H1 (cell line): ENCODE results near the gene SNX30. TPM values are rescaled to one million over a fixed set of nuclear protein-coding genes. Genes with fewer than 3 reads are reported as not detected.

Experiments used
- CTCF ChIA-PET: fragments of 300-600 bp; sonication (Branson Sonifier 250); formaldehyde crosslinking; loops from one replicate; lab custom pipeline; 2021; ENCODE audit not compliant: partially characterized antibody; lab: Charles Lee
- POLR2A ChIA-PET: fragments of 300-600 bp; sonication (Branson Sonifier 250); formaldehyde crosslinking; loops from one replicate; lab custom pipeline; 2021; ENCODE audit warnings: inconsistent platforms; ENCODE audit not compliant: partially characterized antibody; lab: Charles Lee
- DNase-seq, 2 experiments: peaks; one replicate each; pipeline versions ENCODE4 v3.0.0 to v3.0.0-alpha.2; 2010 to 2022; ENCODE audit warnings: low spot score in 2 of 2, low read depth in 1 of 2, mixed read lengths in 1 of 2
- FAIRE-seq: peaks from 2 replicates; lab custom pipeline; 2011; peaks lifted over from hg19 to GRCh38; lab: Jason Lieb, UNC
- H2AFZ ChIP-seq: 2 replicates; pipeline ENCODE4 v1.8.1; 2012; ENCODE audit warnings: low read length, inconsistent platforms
- H2AK5ac ChIP-seq: 2 replicates; pipeline ENCODE4 v1.6.1; 2013; ENCODE audit warnings: low read depth, low read length
- H2BK120ac ChIP-seq: replicated peaks from 2 replicates; pipeline ENCODE3; 2013; ENCODE audit warnings: low read depth, low read length, inconsistent platforms
- H2BK12ac ChIP-seq: 2 replicates; pipeline ENCODE4 v1.6.1; 2013; ENCODE audit warnings: low read depth, low read length
- H2BK15ac ChIP-seq: 2 replicates; pipeline ENCODE4 v1.6.1; 2013; ENCODE audit warnings: low read length
- H2BK20ac ChIP-seq: 2 replicates; pipeline ENCODE4 v1.6.1; 2013; ENCODE audit warnings: low read length
- H2BK5ac ChIP-seq: 2 replicates; pipeline ENCODE4 v1.6.1; 2013; ENCODE audit warnings: low read depth, low read length
- H3K14ac ChIP-seq: 2 replicates; pipeline ENCODE4 v1.6.1; 2013; ENCODE audit warnings: inconsistent platforms; ENCODE audit not compliant: insufficient read length
- H3K18ac ChIP-seq: 2 replicates; pipeline ENCODE4 v1.6.1; 2013; ENCODE audit warnings: low read length; ENCODE audit errors: extremely low read depth
- H3K23ac ChIP-seq: 2 replicates; pipeline ENCODE4 v1.6.1; 2013; ENCODE audit warnings: inconsistent platforms; ENCODE audit not compliant: insufficient read length
- H3K23me2 ChIP-seq: 2 replicates; pipeline ENCODE4 v1.6.1; 2013; ENCODE audit warnings: low read depth, low read length
- H3K27ac ChIP-seq: 2 replicates; pipeline ENCODE4 v1.6.1; 2011; ENCODE audit warnings: low read depth, low read length, inconsistent platforms
- H3K27me3 ChIP-seq, 4 experiments: replicated peaks in 1 of 4; 1 replicate in 1 of 4; 2 replicates in 3 of 4; pipeline versions ENCODE4 v1.6.1 to v1.8.1; 2011 to 2013; ENCODE audit warnings: low read length in 3 of 4, mild to moderate bottlenecking in 3 of 4, inconsistent platforms in 2 of 4, mixed read lengths in 2 of 4, moderate library complexity in 1 of 4; ENCODE audit not compliant: control insufficient read depth in 3 of 4, insufficient read depth in 3 of 4; ENCODE audit errors: extremely low read depth in 1 of 4
- H3K36me3 ChIP-seq, 4 experiments: 2 replicates each; pipeline versions ENCODE4 v1.6.1 to v1.8.1; 2011 to 2013; ENCODE audit warnings: mild to moderate bottlenecking in 4 of 4, low read length in 3 of 4, moderate library complexity in 2 of 4, control low read depth in 1 of 4, inconsistent platforms in 1 of 4; ENCODE audit not compliant: insufficient read depth in 4 of 4, control insufficient read depth in 2 of 4
- H3K4ac ChIP-seq: replicated peaks from 2 replicates; pipeline ENCODE3; 2013; ENCODE audit warnings: low read length, low read depth, mixed read lengths, inconsistent platforms; ENCODE audit not compliant: insufficient read length
- H3K4me1 ChIP-seq, 4 experiments: replicated peaks in 1 of 4; 1 replicate in 1 of 4; 2 replicates in 3 of 4; pipeline versions ENCODE4 v1.6.1 to v1.8.1; 2011 to 2013; ENCODE audit warnings: low read length in 3 of 4, inconsistent platforms in 2 of 4, mixed read lengths in 1 of 4; ENCODE audit not compliant: insufficient read depth in 4 of 4, control insufficient read depth in 3 of 4
- H3K4me2 ChIP-seq, 2 experiments: 2 replicates each; pipeline versions ENCODE4 v1.6.1 to v1.8.1; 2011 to 2013; ENCODE audit warnings: low read depth in 2 of 2, low read length in 2 of 2, control low read depth in 1 of 2, inconsistent platforms in 1 of 2, mild to moderate bottlenecking in 1 of 2; ENCODE audit not compliant: insufficient read depth in 1 of 2
- H3K4me3 ChIP-seq, 4 experiments: fragments of 200-600, 300-600 bp in 1 of 4; sonication (generic), shearing (Covaris generic), sonication (Bioruptor Twin) in 1 of 4; 2 replicates each; pipeline versions ENCODE4 v1.5.1 to v1.8.1; 2011 to 2016; ENCODE audit warnings: low read length in 4 of 4, low read depth in 3 of 4, control low read depth in 2 of 4, inconsistent platforms in 2 of 4, mild to moderate bottlenecking in 2 of 4, mixed read lengths in 1 of 4, moderate library complexity in 1 of 4; ENCODE audit not compliant: insufficient read depth in 2 of 4; ENCODE audit errors: extremely low read depth in 1 of 4
- H3K56ac ChIP-seq: replicated peaks from 2 replicates; pipeline ENCODE3; 2013; ENCODE audit warnings: low read depth, mild to moderate bottlenecking, mixed read lengths, low read length, inconsistent platforms; ENCODE audit not compliant: insufficient read length
- H3K79me1 ChIP-seq: 2 replicates; pipeline ENCODE4 v1.6.1; 2013; ENCODE audit warnings: low read depth, low read length, control low read depth
- H3K79me2 ChIP-seq, 2 experiments: 2 replicates each; pipeline versions ENCODE4 v1.6.1 to v1.8.1; 2012 to 2013; ENCODE audit warnings: low read length in 2 of 2, mild to moderate bottlenecking in 2 of 2, inconsistent platforms in 1 of 2; ENCODE audit not compliant: insufficient read depth in 2 of 2, control insufficient read depth in 1 of 2
- H3K9ac ChIP-seq, 4 experiments: replicated peaks in 1 of 4; 1 replicate in 1 of 4; 2 replicates in 3 of 4; pipeline versions ENCODE4 v1.6.1 to v1.8.1; 2011 to 2013; ENCODE audit warnings: low read depth in 3 of 4, low read length in 3 of 4, control low read depth in 2 of 4, mild to moderate bottlenecking in 2 of 4, moderate library complexity in 2 of 4, inconsistent platforms in 1 of 4; ENCODE audit errors: extremely low read depth in 1 of 4
- H3K9me3 ChIP-seq, 2 experiments: 2 replicates each; pipeline versions ENCODE4 v1.6.1 to v1.8.1; 2012 to 2013; ENCODE audit warnings: mild to moderate bottlenecking in 2 of 2, moderate library complexity in 2 of 2, control low read depth in 1 of 2, inconsistent platforms in 1 of 2, low read depth in 1 of 2, low read length in 1 of 2, mixed read lengths in 1 of 2; ENCODE audit not compliant: insufficient read depth in 2 of 2
- H4K20me1 ChIP-seq, 2 experiments: replicated peaks in 1 of 2; 2 replicates each; pipeline versions ENCODE3 to v1.8.1; 2011 to 2013; ENCODE audit warnings: inconsistent platforms in 2 of 2, low read length in 2 of 2, mild to moderate bottlenecking in 1 of 2; ENCODE audit not compliant: insufficient read depth in 2 of 2, control insufficient read depth in 1 of 2
- H4K5ac ChIP-seq: 2 replicates; pipeline ENCODE4 v1.6.1; 2013; ENCODE audit warnings: low read length, low read depth, mixed read lengths, inconsistent platforms; ENCODE audit not compliant: insufficient read length
- H4K8ac ChIP-seq: 2 replicates; pipeline ENCODE4 v1.8.0; 2013; ENCODE audit warnings: mild to moderate bottlenecking, moderate library complexity, low read length, inconsistent platforms; ENCODE audit not compliant: insufficient read depth; ENCODE audit errors: extremely low read depth
- H4K91ac ChIP-seq: replicated peaks from 2 replicates; pipeline ENCODE3; 2013; ENCODE audit warnings: low read length, mixed read lengths, inconsistent platforms; ENCODE audit not compliant: insufficient read length
- ASH2L ChIP-seq: fragments of 200-600, 300-600 bp; sonication (generic); IDR thresholded peaks from one replicate; pipeline ENCODE4 v1.7.1; 2017; ENCODE audit warnings: low read length
- ATF2 ChIP-seq: IDR thresholded peaks from 2 replicates; pipeline ENCODE4 v1.6.1; 2012; ENCODE audit warnings: low read length, inconsistent platforms
- EP300 ChIP-seq, 2 experiments: IDR thresholded peaks; 1 replicate in 1 of 2; 2 replicates in 1 of 2; pipeline ENCODE4 v1.6.1; 2011 to 2012; ENCODE audit warnings: low read depth in 2 of 2, low read length in 2 of 2, mild to moderate bottlenecking in 2 of 2, borderline replicate concordance in 1 of 2, inconsistent platforms in 1 of 2, moderate library complexity in 1 of 2
- NRF1 ChIP-seq: IDR thresholded peaks from 2 replicates; pipeline ENCODE4 v1.6.1; 2011; ENCODE audit warnings: mild to moderate bottlenecking, low read depth, low read length, improper control_type of control experiment
- PHF8 ChIP-seq: fragments of 200-600 bp; sonication (generic); conservative IDR thresholded peaks from 2 replicates; pipeline ENCODE4 v1.7.1; 2012; ENCODE audit warnings: low read depth, mild to moderate bottlenecking, inconsistent platforms, low read length, moderate library complexity
- POLR2AphosphoS5 ChIP-seq: IDR thresholded peaks from 2 replicates; pipeline ENCODE4 v1.6.1; 2011; ENCODE audit warnings: low read depth, low read length
- POU5F1 ChIP-seq: IDR thresholded peaks from 2 replicates; pipeline ENCODE4 v1.6.1; 2011; ENCODE audit warnings: low read depth, mild to moderate bottlenecking, low read length, moderate library complexity
- SIX5 ChIP-seq: IDR thresholded peaks from 2 replicates; pipeline ENCODE4 v1.6.1; 2011; ENCODE audit warnings: mild to moderate bottlenecking, low read depth, low read length
- SP2 ChIP-seq: IDR thresholded peaks from 2 replicates; pipeline ENCODE4 v1.6.1; 2012; ENCODE audit warnings: mild to moderate bottlenecking, low read length, inconsistent platforms
- SRF ChIP-seq: IDR thresholded peaks from 2 replicates; pipeline ENCODE4 v1.6.1; 2011; ENCODE audit warnings: mild to moderate bottlenecking, low read depth, low read length, moderate library complexity
- USF2 ChIP-seq: IDR thresholded peaks from 2 replicates; pipeline ENCODE4 v1.6.1; 2011; ENCODE audit warnings: low read length, improper control_type of control experiment
- YY1 ChIP-seq: IDR thresholded peaks from 2 replicates; pipeline ENCODE4 v1.6.1; 2011; ENCODE audit warnings: low read depth, mild to moderate bottlenecking, low read length
- WGBS, 2 experiments: shearing (Covaris generic) in 1 of 2; methylation state at CpG; one replicate each; pipeline versions ENCODE4 v1.1.6 to v1.1.7; 2013 to 2015; ENCODE audit warnings: low lambda C conversion rate in 2 of 2, mixed read lengths in 2 of 2, inconsistent platforms in 1 of 2, low coverage in 1 of 2, missing lambda C conversion rate in 1 of 2; ENCODE audit not compliant: insufficient replicate concordance in 2 of 2, insufficient coverage in 1 of 2, insufficient read length in 1 of 2; ENCODE audit errors: extremely low coverage in 1 of 2, missing lambda C conversion rate in 1 of 2; 5-methylcytosine and 5-hydroxymethylcytosine counted together
- polyA plus RNA-seq, 7 experiments: library from polyadenylated mRNA; depleted of rRNA in 3 of 7; stranded (reverse) in 5 of 7; unstranded in 2 of 7; fragments of >200 nt in 5 of 7; fragments of 200-250 nt in 2 of 7; gene quantifications; 1 replicate in 5 of 7; 2 replicates in 1 of 7; 4 replicates in 1 of 7; pipeline versions ENCODE4 v1.2.1 to v1.2.3, GENCODE V29; 2011 to 2013; ENCODE audit warnings: missing spikeins in 2 of 7, mixed read lengths in 2 of 7
- total RNA-seq: library from RNA; stranded (reverse); fragmentation: NEBNext Ultra II Directional; extraction: Animal tissue kit (Norgen Biotek cat#: 25700); gene quantifications from 2 replicates; pipeline ENCODE4 v1.2.1, GENCODE V29; 2021

SNX30 gene
- total and polyA plus RNA-seq, 2 of the 8 experiments (the other 6 are each of a cell fraction or from before 2014, with no cell fraction given), result 4.0 to 12.2 TPM

- Histone ChIP-seq H4K5ac (no peak overlapping the region), H3K79me2 (no peaks in the 10 kb centered on the region), H2BK5ac (no peak overlapping the region), H3K4me2 (no peak overlapping the region), H3K56ac (no peak overlapping the region), H3K27ac (no peak overlapping the region), H2AK5ac (no peak overlapping the region), H3K4ac (no peak overlapping the region), H2BK12ac (no peak overlapping the region), H4K91ac (no peak overlapping the region), H4K8ac (no peak overlapping the region), H2BK120ac (no peak overlapping the region), H3K23me2 (no peaks in the 10 kb centered on the region; the same call in 1 of the 2 replicates), H3K79me1 (no peaks in the 10 kb centered on the region), H2BK15ac (no peak overlapping the region), H3K4me3 (no peak overlapping the region), H3K18ac (no peak overlapping the region), H3K9ac (no peak overlapping the region), H2BK20ac (no peak overlapping the region), H3K27me3 (no peaks in the 10 kb centered on the region), H3K14ac (no peak overlapping the region), H3K23ac (no peak overlapping the region), H3K9me3 (no peaks in the 10 kb centered on the region), H3K4me1 (peaks cover 2 to 9% (median 7%) of the 10 kb centered on the region in 4 experiments; a peak in 6 of 7 replicates), H4K20me1 (peaks cover 0 to 1% of the 10 kb centered on the region in 2 experiments), H2AFZ (no peak overlapping the region), H3K36me3 (peaks cover 0 to 12% (median 0%) of the 10 kb centered on the region in 4 experiments; a peak in 2 of 8 replicates)
- POLR2A ChIA-PET, result interaction anchor here (1.2 kb wide), 1 partner anchor 10 kb away, joined by 3 read pairs; no protein-coding TSS in a partner anchor
- 92% methylated on average over 4 of the region's 4 CpGs; no CpG with 5 or more reads in 1 of the 2 experiments for WGBS, 2 experiments
- DNase-seq, result no peak
- FAIRE-seq, result no peak
- CTCF ChIA-PET, result interaction anchor here (0.7 to 6.1 kb wide), 8 partner anchors 11 to 99 kb away, joined by 3 to 76 read pairs (median 4); no protein-coding TSS in a partner anchor
- TF ChIP-seq ATF2, result no peak
- no peak for TF ChIP-seq EP300 (IDR thresholded peaks at IDR 0.05; ENCODE audit: borderline replicate concordance in 1 of 2, low read depth in 2 of 2, low read length in 2 of 2)
- TF ChIP-seq SP2, result no peak
- TF ChIP-seq SRF, result no peak
- no peak for TF ChIP-seq ASH2L
- TF ChIP-seq USF2, result no peak
- TF ChIP-seq POLR2AphosphoS5, result no peak
- no peak for TF ChIP-seq YY1
- no peak for TF ChIP-seq NRF1
- no peak for TF ChIP-seq SIX5
- TF ChIP-seq PHF8, result no peak
- no peak for TF ChIP-seq POU5F1
Measured at GRCh38 chr9:112842555-112842954, 92.0 kb downstream of the SNX30 start.
